Heart right ventricle (tissue), 16 donors: Measurements from ENCODE around the gene RFTN1. TPM values are rescaled to one million over a fixed set of nuclear protein-coding genes. Genes with fewer than 3 reads are reported as not detected.
A peak's percentile ranks its signal among the peaks of the same experiment; 100 is the strongest.

Experiments
- ATAC-seq, 8 donors: fragments of 200-7000 bp; cut with Tn5 transposase; one replicate each; pipeline ENCODE4 v1.9.1; 2020; ENCODE audit warnings: mild to moderate bottlenecking in 8 of 8, moderate library complexity in 8 of 8, moderate number of reproducible peaks in 1 of 8
- DNase-seq, 2 donors: peaks; one replicate each; pipeline ENCODE4 v3.0.0-alpha.2; 2020
- H3K27ac ChIP-seq, 10 donors: fragments of 200-600 bp; sonication (generic) in 2 of 10; one replicate each; pipeline versions ENCODE4 v1.5.0 to v1.8.0; 2020 to 2022; ENCODE audit warnings: mild to moderate bottlenecking in 3 of 10
- H3K27me3 ChIP-seq, 7 donors: fragments of 200-600 bp; one replicate each; pipeline ENCODE4 v1.8.0; 2021 to 2022; ENCODE audit warnings: mild to moderate bottlenecking in 2 of 7
- H3K36me3 ChIP-seq, 9 donors: fragments of 200-600 bp; sonication (generic) in 1 of 9; one replicate each; pipeline versions ENCODE4 v1.5.0 to v1.8.0; 2020 to 2022; ENCODE audit warnings: mild to moderate bottlenecking in 2 of 9
- H3K4me1 ChIP-seq, 9 donors: fragments of 200-600 bp; sonication (generic) in 1 of 9; one replicate each; pipeline versions ENCODE4 v1.5.0 to v1.8.0; 2020 to 2022; ENCODE audit warnings: mild to moderate bottlenecking in 4 of 9
- H3K4me3 ChIP-seq, 10 donors: fragments of 200-600 bp; sonication (generic) in 2 of 10; one replicate each; pipeline versions ENCODE4 v1.5.0 to v1.8.0; 2020 to 2022; ENCODE audit warnings: mild to moderate bottlenecking in 7 of 10, moderate library complexity in 2 of 10
- H3K9me3 ChIP-seq, 11 donors: fragments of 200-600 bp in 10 of 11; sonication (generic) in 2 of 11; one replicate each; pipeline versions ENCODE4 v1.5.0 to v1.8.0; 2013 to 2022; ENCODE audit warnings: mild to moderate bottlenecking in 2 of 11, control low read depth in 1 of 11, moderate library complexity in 1 of 11
- CTCF ChIP-seq, 9 donors: fragments of 200-600 bp; sonication (generic) in 2 of 9; IDR thresholded peaks; one replicate each; pipeline versions ENCODE4 v1.5.0 to v1.8.0; 2021 to 2022; ENCODE audit warnings: antibody characterized with exemption in 9 of 9, mild to moderate bottlenecking in 5 of 9, moderate library complexity in 1 of 9
- WGBS, 2 donors: extraction: QIAGEN DNeasy Blood & Tissue Kit; methylation state at CpG; one replicate each; pipeline ENCODE4 v1.1.7; 2013; ENCODE audit warnings: inconsistent platforms in 1 of 2; 5-methylcytosine and 5-hydroxymethylcytosine counted together
- intact Hi-C, 10 donors: fragments of 100-400 bp; cut with DNase I; formaldehyde crosslinking; loops; one replicate each; pipeline versions ENCODE4 v1.11.1 to v1.14.2; 2022
- polyA plus RNA-seq, 2 donors: library from polyadenylated mRNA; stranded (reverse); fragments of 200-250 nt; gene quantifications; one replicate each; pipeline ENCODE4 v1.2.3, GENCODE V29; 2013
- total RNA-seq, 10 donors: library from RNA; stranded (reverse); fragmentation: NEBNext Ultra II Directional in 3 of 10; extraction: Animal tissue kit (Norgen Biotek cat#: 25700) in 3 of 10; gene quantifications; one replicate each; pipeline versions ENCODE4 v1.2.1 to v1.2.4, GENCODE V29; 2021 to 2023
- donor health status: Arrhythmogenic right ventricular cardiomyopathy.
- donor health status: ischemic (EF 13 %, LVEDD 7.1; RV severe dilation, severe dysfunction).
- donor health status: healthy with polysubstance abuse.
- donor health status: DM: no; HTN: yes; CAD: no.
- donor health status: DM: no; HTN: no; CAD: no.
- donor health status: ischemic (EF 25% LVEDD 6.9; RV normal size, moderate dysfunction).
- donor health status: ischemic (EF 25% LVEDD 5.7; RV mildly dilated, moderate dysfunction).
- donor health status: healthy.
- donor health status: DM: yes; HTN: yes; CAD: no.
- donor health status: Ischemic cardiomyopathy.
- donor health status: ischemic (EF 35%, LVEDD 5.7; RV mildly dilated, moderate dysfunction).
- donor health status: nonischemic (EF 11% LVEDD 7.7; RV severe dilation, severe dysfunction).
- donor health status: DM: yes; HTN: yes; CAD: no.
- donor health status: PGD.
- donor health status: ischemic (EF 29% LVEDD 5.4; RV normal size, mild dysfunction).
- donor health status: nonischemic (EF 23%, LVEDD 6.1; RV moderate dilation, normal function).

The RFTN1 gene
- total and polyA plus RNA-seq, 12 donors, result 17.4 to 32.2 (median 24.0) TPM

GRCh38 chr3:16502347-16502908 is 11.1 kb downstream of the RFTN1 start:
- intact Hi-C loops, result no loop called here
- no peak for TF ChIP-seq CTCF (IDR thresholded peaks at IDR 0.05)
- no peaks in the 10 kb centered on the region for H3K27me3 ChIP-seq
- peaks cover 0 to 86% (median 30%) of the 10 kb centered on the region in 9 donors for H3K4me1 ChIP-seq
- ATAC-seq (peak in 1 of 8 donors; percentile 23), DNase-seq (no peak)
- H3K36me3 ChIP-seq, result peaks cover 0 to 23% (median 0%) of the 10 kb centered on the region in 9 donors
- WGBS, 2 donors, result 81 to 83% methylated on average over 7 of the region's 7 CpGs
- no peak overlapping the region for H3K27ac ChIP-seq
- no peak overlapping the region for H3K4me3 ChIP-seq
- H3K9me3 ChIP-seq, result peaks cover 0 to 4% (median 0%) of the 10 kb centered on the region in 11 donors

- intact Hi-C loops, result no loop called here
- ATAC-seq, result no peak
- Histone ChIP-seq H3K9me3 (peaks cover 0 to 4% (median 0%) of the 10 kb centered on the region in 11 donors), H3K4me1 (peaks cover 4 to 86% (median 39%) of the 10 kb centered on the region in 9 donors), H3K36me3 (peaks cover 0 to 23% (median 0%) of the 10 kb centered on the region in 9 donors), H3K4me3 (no peak overlapping the region), H3K27ac (no peak overlapping the region), H3K27me3 (no peaks in the 10 kb centered on the region)
- TF ChIP-seq CTCF (IDR thresholded peaks at IDR 0.05), result no peak
- DNase-seq, result no peak
- 74 to 82% methylated on average over 4 of the region's 4 CpGs for WGBS, 2 donors
Observed at GRCh38 chr3:16501376-16501775, 12.1 kb downstream of the RFTN1 start.

- ATAC-seq, result no peak
- Histone ChIP-seq H3K4me1 (peaks cover 4 to 87% (median 43%) of the 10 kb centered on the region in 9 donors), H3K27ac (no peak overlapping the region), H3K4me3 (no peak overlapping the region), H3K36me3 (peaks cover 0 to 23% (median 0%) of the 10 kb centered on the region in 9 donors), H3K27me3 (no peaks in the 10 kb centered on the region), H3K9me3 (peaks cover 0 to 4% (median 0%) of the 10 kb centered on the region in 11 donors)
- no peak for DNase-seq
- TF ChIP-seq CTCF (IDR thresholded peaks at IDR 0.05), result no peak
- intact Hi-C loops, result no loop called here
- WGBS, 2 donors, result 94 to 97% methylated on average over 12 of the region's 12 CpGs
Observed at GRCh38 chr3:16500911-16501310, 12.6 kb downstream of the RFTN1 start.

GRCh38 chr3:16500093-16500492 is 13.4 kb downstream of the RFTN1 start:
- Histone ChIP-seq H3K4me3 (no peak overlapping the region), H3K9me3 (peaks cover 0 to 4% (median 0%) of the 10 kb centered on the region in 11 donors), H3K27me3 (no peaks in the 10 kb centered on the region), H3K4me1 (peaks cover 9 to 88% (median 49%) of the 10 kb centered on the region in 9 donors), H3K27ac (no peak overlapping the region), H3K36me3 (peaks cover 0 to 23% (median 0%) of the 10 kb centered on the region in 9 donors)
- intact Hi-C loops, result no loop called here
- TF ChIP-seq CTCF (IDR thresholded peaks at IDR 0.05), result no peak
- DNase-seq, result no peak
- 97 to 100% methylated on average over 1 of the region's 1 CpG for WGBS, 2 donors
- no peak for ATAC-seq
